ENCODE data around the gene NKX1-1.

DNA sequence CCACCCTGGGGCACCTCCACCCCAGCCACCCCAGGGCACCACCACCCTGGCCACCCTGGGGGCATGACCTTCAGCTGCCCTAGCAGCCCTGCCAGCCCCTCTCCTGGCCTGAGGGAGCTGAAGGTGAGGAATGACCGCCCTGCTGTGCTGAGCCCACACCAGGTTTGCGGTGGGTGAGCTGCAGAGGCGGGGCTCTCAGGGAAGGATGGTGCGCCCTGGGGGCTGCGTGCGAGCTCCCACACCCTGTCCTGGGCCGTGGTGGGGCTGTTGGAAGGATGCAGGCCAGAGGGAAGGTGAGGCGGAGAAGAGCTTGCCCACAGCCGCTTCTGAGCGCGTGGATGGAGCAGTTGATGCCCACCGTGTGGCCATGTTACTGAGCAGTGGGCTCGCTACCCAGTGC is 41.5 kb downstream of the NKX1-1 start:
- no peak for TF ChIP-seq POLR2AphosphoS5 (IDR thresholded peaks at IDR 0.05)
- TF ChIP-seq EP300 (IDR thresholded peaks at IDR 0.05) = no peak
- TF ChIP-seq CTCF (IDR thresholded peaks at IDR 0.05) = no peak
- no peak for TF ChIP-seq POLR2A (IDR thresholded peaks at IDR 0.05; ENCODE audit: low read depth)
